ENCODE results near the gene BACE2.
"Not testable (repeated sequence)": the region's sequence is repeated elsewhere in the genome, so short reads cannot be mapped to it uniquely, and the experiment has no call there.

The BACE2 gene

DNA sequence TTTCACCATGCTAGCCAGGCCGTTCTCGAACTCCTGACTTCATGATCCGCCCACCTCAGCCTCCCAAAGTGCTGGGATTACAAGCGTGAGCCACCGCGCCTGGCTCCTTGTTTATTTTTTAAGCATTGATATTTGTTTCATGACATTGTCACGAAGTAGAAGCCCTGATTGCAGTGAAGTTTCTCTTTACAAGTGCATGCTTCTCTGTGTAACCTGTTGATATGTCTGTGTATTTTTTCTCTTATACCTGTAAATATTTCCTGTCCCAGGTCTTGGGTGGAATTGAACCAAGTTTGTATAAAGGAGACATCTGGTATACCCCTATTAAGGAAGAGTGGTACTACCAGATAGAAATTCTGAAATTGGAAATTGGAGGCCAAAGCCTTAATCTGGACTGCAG lies 75.1 kb downstream of the BACE2 start:
- DNase-seq = no peak

DNA sequence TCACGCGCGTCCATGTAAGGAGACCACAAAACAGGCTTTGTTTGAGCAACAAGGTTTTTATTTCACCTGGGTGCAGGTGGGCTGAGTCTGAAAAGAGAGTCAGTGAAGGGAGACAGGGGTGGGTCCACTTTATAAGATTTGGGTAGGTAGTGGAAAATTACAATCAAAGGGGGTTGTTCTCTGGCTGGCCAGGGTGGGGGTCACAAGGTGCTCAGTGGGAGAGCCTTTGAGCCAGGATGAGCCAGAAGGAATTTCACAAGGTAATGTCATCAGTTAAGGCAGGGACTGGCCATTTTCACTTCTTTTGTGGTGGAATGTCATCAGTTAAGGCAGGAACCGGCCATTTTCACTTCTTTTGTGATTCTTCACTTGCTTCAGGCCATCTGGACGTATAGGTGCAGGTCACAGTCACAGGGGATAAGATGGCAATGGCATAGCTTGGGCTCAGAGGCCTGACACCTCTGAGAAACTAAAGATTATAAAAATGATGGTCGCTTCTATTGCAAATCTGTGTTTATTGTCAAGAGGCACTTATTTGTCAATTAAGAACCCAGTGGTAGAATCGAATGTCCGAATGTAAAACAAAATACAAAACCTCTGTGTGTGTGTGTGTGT lies 76.4 kb downstream of the BACE2 start:
- DNase-seq = not testable (repeated sequence)

DNA sequence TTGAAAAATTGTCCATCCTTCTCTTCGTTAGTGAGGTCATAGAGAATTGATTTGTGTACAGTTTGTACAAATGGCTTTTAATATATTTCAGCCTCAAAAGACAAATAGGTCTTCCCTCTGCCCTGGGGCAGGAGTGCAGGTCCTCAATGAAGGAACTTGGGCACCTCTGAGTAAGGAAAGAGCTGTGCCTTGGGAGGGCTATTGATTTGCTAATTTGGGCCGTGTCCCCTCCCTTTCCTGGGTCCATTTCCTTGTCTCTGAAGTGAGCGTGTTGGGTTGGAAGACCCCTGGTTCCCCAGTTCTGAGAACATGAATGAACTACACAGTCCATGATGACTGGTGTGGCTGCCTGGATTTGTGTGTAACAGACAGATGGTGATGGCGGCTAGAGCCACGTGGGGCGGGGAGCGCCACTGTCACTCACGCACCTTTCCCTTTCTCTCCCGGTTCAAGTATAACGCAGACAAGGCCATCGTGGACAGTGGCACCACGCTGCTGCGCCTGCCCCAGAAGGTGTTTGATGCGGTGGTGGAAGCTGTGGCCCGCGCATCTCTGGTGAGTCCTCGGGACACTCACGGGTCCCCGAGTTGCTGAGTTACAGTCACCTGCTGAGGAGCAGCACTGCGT lies 77.7 kb downstream of the BACE2 start:
- DNase-seq = no peak

DNA sequence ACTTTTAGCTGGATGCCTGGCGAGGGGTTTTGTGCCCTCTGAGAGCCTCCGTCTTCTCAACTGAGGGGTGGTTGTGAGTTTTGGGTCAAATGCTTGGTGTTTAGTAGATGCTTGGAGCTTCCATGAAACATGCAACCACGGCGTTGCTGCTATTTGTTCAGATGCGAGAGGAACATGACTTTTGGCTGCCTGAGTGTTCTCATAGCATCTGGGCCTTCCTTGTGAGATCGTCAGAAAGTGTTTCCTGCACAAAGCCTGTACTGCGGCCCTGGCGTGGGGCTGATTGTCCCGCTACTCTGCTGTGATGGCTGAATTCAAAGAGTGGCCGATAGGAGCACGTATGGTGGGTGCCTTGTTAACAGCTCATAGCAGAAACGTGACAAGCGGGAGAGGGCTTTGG lies 78.8 kb downstream of the BACE2 start:
- DNase-seq = no peak

DNA sequence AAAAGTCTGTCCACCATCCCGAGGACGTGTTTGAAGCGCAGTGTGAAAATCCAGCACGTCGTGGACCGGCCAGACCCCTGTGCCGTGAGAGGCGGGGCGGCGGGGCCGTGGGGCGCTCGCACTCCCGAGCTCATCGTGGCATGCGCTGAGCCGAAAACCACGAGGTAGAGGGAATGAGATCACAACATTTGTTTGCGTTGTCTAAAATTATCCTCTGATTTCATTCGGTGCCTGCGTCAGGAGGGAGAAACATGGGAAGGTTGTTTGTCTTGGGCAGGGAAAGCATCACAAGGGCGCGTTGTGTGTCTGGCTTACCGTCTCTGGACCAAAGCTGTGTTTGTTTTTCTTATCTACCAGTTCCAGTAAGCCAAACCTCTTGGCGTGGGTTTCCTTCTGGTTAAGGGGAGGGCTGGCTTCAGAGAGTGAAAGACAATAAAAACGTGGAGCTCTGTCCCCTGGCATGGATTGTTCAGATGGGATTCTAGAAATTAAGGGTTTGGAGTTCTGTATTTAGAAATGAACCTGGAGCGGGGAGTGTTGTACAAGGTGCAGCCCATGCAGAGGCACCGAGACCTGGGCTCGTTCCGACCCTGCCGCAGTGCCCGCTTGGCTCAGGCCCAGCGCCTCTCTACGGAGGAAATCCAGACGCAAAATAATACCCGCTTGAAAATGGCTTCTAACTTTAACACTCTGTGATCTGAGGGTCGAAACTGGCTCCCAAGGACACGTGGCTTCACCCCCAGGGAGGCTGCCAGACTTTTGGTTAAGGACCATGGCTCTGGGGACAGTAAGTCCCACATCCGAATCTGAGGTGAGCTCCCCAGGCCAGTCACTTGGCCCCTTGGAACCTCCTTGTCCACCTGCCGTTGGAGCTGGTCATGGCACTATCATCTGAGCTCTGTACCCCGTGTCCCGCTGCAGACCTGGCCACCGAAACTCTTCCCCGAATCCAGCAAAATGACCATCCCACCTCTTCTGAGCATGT lies 79.9 kb downstream of the BACE2 start:
- no peak for DNase-seq

DNA sequence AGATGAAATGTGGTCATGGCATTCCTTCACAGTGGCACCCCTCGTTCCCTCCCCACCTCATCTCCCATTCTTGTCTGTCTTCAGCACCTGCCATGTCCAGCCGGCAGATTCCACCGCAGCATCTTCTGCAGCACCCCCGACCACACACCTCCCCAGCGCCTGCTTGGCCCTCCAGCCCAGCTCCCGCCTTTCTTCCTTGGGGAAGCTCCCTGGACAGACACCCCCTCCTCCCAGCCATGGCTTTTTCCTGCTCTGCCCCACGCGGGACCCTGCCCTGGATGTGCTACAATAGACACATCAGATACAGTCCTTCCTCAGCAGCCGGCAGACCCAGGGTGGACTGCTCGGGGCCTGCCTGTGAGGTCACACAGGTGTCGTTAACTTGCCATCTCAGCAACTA lies 81.5 kb downstream of the BACE2 start:
- no peak for DNase-seq

DNA sequence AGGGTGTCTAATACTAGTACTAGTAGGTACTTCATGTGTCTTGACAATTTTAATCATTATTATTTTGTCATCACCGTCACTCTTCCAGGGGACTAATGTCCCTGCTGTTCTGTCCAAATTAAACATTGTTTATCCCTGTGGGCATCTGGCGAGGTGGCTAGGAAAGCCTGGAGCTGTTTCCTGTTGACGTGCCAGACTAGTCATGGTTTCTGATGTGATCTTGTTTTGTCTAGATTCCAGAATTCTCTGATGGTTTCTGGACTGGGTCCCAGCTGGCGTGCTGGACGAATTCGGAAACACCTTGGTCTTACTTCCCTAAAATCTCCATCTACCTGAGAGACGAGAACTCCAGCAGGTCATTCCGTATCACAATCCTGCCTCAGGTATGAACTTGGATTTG lies 82.6 kb downstream of the BACE2 start:
- DNase-seq = no peak

DNA sequence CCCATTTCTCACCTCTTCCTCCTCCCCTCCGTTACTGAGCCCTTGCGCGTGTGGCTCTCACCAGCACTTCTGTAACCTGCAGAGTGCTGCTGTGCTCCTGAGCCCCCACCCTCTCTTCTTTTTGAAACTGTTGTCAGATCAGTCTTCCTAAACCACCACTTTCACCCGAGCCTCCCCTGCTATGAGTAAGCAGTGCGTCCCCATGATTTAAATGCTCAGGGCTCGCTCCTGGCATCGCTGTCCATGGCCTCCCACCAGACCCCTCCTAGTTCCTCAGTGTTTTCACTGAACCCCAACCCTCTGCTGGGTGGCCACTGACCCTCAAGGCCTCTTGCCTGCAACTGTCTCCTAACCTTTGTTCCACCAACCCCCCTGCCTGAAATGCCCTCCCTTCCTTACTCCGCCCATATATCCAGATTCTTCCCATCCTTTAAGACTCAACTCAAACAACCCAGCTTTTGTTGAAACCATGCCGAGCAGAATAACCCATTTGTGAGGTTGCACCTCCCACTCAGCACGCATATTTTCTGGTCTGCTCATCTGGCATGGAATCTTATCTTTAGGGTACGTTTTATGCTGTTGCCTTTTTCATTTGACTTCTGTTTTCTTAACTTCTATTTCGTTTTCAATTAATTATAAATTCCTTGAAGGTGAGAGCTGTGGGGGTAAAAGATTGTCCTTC lies 84.1 kb downstream of the BACE2 start:
- DNase-seq = no peak

DNA sequence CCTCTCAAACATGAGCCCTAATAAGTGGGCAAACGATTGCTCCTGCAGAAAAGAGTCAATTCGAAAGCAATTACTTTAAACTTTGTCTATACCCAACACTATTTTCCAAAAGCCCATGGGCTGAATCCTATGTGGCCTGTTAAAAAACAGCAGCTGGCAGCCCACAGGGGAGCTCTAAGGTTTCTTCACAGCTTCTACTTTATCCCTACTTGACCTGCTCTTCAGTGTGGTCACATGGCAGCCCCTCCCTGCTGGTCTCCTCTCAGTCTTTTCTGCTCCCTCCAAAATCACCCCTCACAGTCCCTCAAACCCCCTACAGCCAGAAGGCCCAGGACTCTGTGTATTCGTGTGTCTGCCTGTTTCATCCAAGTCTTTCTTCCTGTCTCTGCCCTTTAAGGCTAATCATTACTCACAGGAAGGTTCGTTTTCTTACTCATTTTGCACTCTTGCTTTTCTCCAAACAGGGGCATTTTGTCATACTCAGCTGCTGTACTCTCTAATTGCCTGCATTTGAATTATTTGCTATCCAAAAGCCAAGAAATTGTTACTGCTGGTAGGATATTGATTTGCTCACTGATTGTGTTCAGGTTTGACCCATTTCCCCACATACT lies 86.2 kb downstream of the BACE2 start:
- DNase-seq = no peak

DNA sequence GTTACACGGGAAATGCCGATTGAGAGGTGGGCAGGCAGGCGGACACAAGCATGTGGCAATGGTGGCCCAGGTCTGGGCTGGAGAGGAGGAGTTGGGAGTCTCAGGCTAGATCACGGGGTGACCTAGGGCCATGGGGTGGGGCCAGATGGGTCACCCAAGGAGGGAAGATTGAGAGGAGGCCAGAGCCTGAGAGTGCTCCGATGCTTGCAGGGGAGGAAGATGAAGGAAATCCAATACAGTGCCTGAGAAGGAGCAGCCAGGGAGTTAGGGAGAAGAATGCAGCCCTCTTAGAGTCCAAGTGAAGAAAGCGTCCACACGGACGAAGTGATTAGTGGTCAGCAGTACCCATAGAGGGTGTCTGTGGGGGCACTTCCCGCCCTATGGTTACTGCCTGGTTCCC lies 87.2 kb downstream of the BACE2 start:
- no peak for DNase-seq

DNA sequence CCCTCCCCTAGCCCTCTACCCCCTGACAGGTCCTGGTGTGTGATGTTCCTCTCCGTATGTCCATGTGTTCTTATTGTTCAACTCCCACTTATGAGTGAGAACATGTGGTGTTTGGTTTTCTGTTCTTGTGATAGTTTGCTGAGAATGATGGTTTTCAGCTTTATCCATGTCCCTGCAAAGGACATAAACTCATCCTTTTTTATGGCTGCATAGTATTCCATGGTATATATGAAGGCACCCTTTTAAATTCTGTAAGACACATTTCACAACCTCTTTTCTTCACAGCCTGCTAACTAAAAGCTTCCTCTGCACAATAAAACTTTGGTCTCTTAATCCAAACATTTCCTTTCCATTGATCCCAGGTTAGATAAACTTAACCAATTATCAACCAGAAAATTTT lies 88.3 kb downstream of the BACE2 start:
- not testable (repeated sequence) for DNase-seq

DNA sequence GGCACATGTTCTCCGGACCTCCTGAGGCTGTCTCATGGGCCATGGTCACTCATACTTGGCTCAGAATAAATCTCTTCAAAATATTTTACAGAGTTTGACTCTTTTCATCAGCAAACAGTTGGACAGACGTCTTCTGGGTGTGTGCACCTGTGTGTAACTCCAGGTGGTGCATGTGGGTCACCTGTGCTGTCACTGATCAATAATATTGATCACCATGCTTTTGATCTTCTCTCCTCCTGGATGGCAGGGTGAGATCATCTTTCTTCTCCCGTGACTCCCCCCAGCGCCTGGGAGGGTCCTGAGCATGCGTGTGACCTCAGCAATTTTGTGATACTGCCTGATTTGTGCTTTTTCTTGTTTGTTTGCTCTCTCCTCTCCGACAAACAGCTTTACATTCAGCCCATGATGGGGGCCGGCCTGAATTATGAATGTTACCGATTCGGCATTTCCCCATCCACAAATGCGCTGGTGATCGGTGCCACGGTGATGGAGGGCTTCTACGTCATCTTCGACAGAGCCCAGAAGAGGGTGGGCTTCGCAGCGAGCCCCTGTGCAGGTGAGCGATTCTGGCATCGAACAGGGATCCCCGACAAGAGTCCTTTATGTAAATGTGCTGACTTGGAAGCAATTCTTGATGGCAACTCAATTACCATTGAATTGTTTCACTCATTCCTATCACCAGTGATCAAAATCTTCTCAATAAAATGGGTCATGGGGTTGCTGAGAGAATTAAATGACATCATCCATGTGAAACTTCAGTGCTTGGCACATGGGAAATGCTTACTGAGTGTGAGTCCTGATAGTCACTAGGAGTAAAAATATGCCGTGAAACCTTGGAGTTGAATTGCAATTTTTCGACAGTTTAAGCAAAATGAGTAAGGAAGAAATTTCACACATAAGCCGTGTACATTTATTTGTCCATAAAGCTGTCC lies 89.1 kb downstream of the BACE2 start:
- DNase-seq = no peak

DNA sequence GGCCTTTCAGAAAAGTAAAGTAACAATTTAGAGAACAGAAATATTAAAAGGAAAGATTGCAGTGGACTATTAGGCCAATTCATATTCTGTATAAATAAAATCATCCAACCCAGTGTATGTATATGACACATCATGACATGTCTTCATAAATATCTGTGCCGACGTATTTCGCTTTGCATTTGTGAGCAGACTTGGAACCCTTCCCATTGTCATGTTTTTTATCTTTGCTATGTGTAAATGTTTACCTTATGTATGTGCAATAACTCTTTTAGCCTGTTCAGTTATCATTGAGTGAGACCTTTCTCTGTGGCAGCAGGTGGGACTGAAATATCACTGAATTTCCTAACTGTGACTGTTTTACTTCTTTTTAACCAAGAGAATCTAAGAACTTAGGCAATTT lies 90.7 kb downstream of the BACE2 start:
- DNase-seq = no peak

DNA sequence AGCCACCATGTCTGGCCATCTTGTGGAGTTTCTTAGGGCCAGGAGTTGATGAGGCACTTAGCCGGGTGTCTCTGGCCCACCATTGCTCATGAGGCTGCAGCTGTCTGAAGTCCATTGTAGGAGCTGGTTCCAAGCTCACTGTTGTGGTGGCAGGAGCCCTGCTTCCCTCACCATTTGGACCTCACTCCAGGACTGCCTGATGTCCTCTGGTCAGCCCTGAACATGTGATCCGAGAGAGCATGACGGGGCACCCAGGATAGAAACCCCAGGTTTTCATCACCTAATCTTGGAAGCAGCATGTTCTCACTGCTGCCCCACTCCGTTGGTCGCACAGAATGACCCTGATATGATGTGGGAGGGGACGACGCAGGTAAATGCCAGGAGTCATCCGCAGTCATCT lies 92.5 kb downstream of the BACE2 start:
- no peak for DNase-seq

DNA sequence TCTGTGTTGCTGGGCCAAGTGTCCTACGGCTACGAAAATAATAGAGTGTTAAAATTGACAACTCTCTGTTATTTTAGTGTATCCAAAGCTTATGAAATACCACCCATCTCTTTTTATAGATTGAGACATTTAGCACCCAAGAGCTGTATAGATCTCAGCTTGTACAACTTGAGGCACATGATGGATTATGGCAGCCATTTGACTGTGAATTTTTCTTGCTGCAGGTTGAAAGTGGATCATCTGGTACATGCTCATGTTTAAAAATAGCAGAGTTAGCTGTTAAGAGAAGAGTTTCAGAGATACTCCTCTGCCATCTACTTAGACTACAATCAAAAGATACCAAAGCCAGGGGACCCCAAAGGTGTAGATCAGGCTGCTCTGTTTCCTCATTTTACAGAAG lies 99.4 kb downstream of the BACE2 start:
- no peak for DNase-seq

DNA sequence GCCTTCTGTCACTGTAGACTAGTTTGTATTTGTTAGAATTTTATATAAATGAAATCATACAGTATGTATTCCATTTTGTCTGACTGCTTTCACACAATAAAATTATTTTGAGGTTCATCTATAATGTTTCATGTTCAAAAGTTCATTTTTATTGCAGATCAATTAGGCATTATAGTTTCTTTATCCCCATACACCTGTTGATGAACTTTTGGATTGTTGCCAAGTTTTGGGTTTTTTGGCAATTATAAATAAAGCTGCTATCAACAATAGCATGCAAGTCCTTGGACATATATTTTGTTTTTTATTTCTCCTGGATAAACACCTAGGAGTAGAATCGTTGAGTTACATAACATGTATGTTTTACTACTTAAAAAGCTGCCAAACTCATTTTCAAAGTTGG lies 101.6 kb downstream of the BACE2 start:
- DNase-seq = no peak

DNA sequence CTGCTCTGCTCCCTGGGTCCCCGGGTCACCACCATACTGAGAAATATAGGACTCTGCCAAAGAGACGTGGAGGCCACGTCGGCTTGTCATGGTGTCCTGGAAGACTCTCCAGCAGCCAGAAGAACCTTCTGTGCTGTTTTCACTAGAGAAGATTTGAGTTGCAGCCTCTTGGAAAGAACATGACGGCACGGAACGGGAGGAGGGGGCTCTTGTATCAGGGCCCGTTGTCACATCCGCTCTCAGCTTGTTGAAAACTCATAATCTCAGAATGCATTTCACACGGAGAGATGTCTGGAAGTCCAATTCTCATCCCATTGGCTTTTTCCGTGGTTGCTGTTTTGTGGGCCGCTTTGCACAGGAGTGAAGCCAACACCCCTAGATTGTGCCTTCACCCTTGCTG lies 109.2 kb downstream of the BACE2 start:
- no peak for DNase-seq

DNA sequence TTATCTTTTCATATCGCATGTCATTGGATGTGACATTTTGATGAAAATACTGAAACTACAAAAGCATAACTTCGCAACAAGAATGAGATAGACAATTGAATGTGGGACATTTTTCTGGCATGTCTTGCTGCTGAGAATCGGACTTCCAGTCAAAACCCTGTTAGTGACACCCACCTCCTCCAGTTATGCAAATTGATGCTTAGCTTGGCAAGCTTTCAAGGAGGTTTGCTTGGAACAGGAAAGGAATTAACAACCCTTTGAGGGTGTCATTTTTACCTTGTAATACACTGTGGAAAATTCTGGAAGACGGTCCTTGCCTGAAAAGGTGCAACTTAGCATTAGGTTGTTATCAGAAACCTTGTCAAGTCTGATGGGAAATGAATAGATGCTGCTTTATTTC lies 109.9 kb downstream of the BACE2 start:
- DNase-seq = no peak

DNA sequence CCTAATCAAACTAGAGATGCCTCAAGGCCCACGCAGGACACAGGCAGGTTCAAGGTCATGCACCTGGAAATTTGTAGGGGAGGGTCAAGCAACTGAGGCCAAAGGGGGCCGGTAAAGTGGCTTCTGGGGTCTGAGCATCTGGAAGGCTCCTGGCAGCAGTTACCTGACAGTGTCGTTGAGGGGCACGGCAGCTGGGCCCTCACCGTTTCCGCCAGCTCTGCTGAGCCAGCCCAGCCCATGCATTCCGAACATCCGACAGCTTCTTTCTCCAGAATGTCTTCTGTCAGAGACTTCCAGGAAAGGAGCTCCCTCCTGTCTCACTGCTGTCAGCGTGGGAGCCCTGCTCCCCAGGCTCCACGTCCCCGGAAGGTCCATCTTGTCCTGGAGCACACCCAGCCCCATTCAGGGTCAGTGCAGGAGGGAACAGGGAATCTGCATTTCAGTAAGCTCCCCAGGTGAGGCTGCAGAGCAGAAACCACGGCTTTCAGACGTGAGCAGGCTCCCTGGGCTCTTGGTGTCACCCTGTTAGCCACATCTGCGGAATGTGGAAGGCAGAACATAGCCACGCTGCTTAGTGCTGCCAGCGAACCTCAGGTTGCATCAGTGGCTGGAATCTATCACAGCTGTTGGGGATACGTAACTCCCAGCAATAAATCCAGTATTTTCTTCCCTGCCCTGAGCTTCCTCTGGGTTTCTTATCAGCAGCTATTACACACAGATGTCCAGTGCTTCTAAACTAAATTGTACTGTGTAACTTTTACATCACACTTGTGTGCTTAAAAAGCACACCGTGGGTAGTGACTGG lies 112.4 kb downstream of the BACE2 start:
- no peak for DNase-seq

DNA sequence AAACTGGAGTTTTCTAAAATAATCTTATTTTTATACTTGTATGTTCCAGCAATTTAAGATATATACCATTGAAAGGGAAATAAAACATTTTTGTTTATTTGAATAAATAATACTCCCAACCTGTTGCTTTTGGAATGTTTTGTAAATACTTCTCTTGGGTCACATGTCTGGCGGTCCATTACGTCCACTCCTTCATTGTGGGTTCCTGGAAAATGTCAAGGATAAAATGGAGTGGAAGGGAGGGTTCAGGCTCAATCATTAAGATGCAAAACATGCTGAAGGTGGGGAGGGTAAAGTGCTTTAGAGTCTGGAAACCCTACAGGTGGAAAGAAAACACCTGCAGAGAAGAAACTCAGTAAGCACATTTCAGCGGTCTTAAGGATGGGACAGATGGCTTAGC lies 114.5 kb downstream of the BACE2 start:
- DNase-seq = no peak
